NCI-H187 (cell line): ENCODE measurements around the gene FAM149A.

Experiments used
- DNase-seq, 2 experiments: peaks; one replicate each; lab custom pipeline; 2025; lab: John Stamatoyannopoulos, UW

Gene FAM149A

GRCh38 chr4:186202490-186203140 lies 98.1 kb downstream of the FAM149A start:
- DNase-seq = no peak

GRCh38 chr4:186203406-186203805 lies 98.9 kb downstream of the FAM149A start:
- no peak for DNase-seq

GRCh38 chr4:186204103-186204559 lies 99.6 kb downstream of the FAM149A start:
- DNase-seq = no peak

GRCh38 chr4:186204686-186205085 lies 100.2 kb downstream of the FAM149A start:
- DNase-seq = no peak

- DNase-seq = no peak
These were observed 100.7 kb downstream of the FAM149A start for GRCh38 chr4:186205156-186205555.

- DNase-seq = peak; percentile 33 to 40
These were observed 112.0 kb downstream of the FAM149A start for GRCh38 chr4:186216465-186217024.

- DNase-seq = no peak
These were observed 113.3 kb downstream of the FAM149A start for GRCh38 chr4:186217733-186218293.

- DNase-seq = no peak
These were observed 117.1 kb downstream of the FAM149A start for GRCh38 chr4:186221624-186222023.
